ENCODE data around the gene MMD2. TPM values are rescaled to one million over a fixed set of nuclear protein-coding genes. Genes with fewer than 3 reads are reported as not detected.
A peak's percentile ranks its signal among the peaks of the same experiment; 100 is the strongest.
"Not testable (repeated sequence)": the region's sequence is repeated elsewhere in the genome, so short reads cannot be mapped to it uniquely, and the experiment has no call there.

MMD2 gene, protein sequence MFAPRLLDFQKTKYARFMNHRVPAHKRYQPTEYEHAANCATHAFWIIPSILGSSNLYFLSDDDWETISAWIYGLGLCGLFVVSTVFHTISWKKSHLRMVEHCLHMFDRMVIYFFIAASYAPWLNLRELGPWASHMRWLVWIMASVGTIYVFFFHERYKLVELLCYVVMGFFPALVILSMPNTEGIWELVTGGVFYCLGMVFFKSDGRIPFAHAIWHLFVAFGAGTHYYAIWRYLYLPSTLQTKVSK
- total RNA-seq = not detected in 2 replicates

DNA sequence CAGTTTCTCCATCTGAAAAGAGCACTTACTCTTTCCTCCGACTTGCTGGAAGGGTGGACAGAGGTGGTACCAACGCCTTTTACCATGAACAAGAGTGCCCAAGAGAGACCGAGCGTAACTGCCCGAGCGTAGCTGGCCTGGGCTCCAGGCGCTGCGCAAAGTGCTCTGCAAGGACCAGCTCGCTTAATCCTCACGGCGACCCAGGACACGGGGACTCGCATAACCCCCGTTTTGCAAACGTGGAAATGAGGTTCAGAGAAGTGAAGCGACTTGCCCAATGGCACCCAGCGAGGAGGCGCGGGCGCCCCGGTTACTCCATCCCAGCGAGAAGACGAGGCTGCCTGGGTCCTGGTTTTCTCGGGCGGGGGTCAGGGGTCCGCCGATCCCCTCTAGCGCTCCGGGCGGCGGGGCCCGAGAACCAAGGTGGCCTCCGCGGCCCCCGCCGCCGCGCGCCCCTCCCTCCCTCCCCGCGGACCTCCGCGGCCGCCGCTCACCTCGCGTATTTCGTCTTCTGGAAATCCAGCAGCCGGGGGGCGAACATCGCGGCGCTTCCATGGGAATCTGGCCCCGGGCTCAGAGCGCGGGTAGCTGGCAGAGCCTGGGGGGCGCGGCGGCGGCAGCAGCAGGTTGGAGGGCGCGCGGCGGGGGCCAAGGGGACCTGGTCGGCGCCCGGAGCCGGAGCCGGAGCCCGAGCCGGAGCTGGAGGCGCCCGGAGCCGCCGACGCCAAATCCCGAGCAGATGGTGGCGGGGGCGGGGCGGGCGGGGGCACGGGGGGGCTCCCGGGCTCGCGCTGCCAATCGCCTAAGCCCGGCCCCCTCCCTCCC lies at the start of gene MMD2:
Gene MMD2 (minus strand): TSS at position 711 of the 825 bp plus-strand sequence. CDS start 170 bp downstream, at position 541.
- DNase-seq = no peak
- Mint-ChIP-seq H3K9me3 (no peaks in the 10 kb centered on the region), H3K27me3 (peaks cover 19% of the 10 kb centered on the region), H3K4me3 (peak within 1 kb of the TSS; percentile 17), H3K27ac (no peak within 1 kb of the TSS), H3K4me1 (no peaks in the 10 kb centered on the region), H3K36me3 (ENCODE audit: low read depth) (no peaks in the 10 kb centered on the region)
- intact Hi-C loops (cut with micrococcal nuclease) = no loop called here

DNA sequence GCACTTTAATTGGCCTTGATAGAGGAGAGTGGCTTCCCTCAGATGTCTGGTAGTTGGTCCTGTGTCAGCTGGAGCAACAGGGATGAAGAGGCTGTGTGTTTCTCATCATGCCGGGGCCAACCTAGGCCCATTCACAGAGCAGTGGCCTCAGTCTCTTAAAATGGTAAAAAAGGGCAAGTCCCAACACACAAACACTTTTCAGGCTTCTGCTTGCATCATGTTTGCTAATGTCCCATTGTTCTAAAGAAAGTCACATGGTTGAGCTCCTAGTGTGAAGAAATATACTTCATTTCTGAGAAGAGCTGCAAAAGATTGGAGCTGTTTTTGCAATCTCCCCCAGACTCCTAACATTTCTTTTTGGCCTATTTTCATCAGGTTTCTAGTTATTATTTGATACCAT lies 46.1 kb upstream of the MMD2 start:
- Mint-ChIP-seq H3K4me1 (peaks cover 2% of the 10 kb centered on the region), H3K9me3 (peaks cover 16% of the 10 kb centered on the region), H3K27ac (no peak overlapping the region), H3K4me3 (no peak overlapping the region), H3K36me3 (ENCODE audit: low read depth) (peaks cover 41% of the 10 kb centered on the region), H3K27me3 (no peaks in the 10 kb centered on the region)
- no peak for DNase-seq
- intact Hi-C loops (cut with micrococcal nuclease) = no loop called here

DNA sequence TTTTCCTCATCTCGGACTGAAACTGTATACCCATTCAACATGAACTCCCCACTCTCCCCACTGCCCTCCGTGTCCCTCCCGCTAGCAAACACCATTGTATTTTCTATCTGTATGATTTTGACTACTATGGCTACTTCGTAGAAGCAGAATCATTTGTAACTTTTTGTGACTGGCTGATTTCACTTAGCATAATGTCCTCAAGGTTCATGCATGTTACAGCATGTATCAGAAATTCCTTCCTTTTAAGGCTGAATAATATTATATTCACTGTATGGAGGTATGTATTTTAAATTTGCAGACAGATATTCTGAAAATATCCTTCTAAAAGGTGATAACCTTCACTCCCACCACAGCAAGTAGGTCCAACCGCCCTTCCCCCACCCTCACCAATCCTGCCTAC lies 42.9 kb upstream of the MMD2 start:
- no peak overlapping the region for H3K27ac Mint-ChIP-seq
- peaks cover 41% of the 10 kb centered on the region for H3K36me3 Mint-ChIP-seq (ENCODE audit: low read depth)
- no peak for DNase-seq
- intact Hi-C loops (cut with micrococcal nuclease) = no loop called here
- H3K9me3 Mint-ChIP-seq = peaks cover 4% of the 10 kb centered on the region
- H3K4me1 Mint-ChIP-seq = peaks cover 6% of the 10 kb centered on the region
- H3K27me3 Mint-ChIP-seq = no peaks in the 10 kb centered on the region
- no peak overlapping the region for H3K4me3 Mint-ChIP-seq

DNA sequence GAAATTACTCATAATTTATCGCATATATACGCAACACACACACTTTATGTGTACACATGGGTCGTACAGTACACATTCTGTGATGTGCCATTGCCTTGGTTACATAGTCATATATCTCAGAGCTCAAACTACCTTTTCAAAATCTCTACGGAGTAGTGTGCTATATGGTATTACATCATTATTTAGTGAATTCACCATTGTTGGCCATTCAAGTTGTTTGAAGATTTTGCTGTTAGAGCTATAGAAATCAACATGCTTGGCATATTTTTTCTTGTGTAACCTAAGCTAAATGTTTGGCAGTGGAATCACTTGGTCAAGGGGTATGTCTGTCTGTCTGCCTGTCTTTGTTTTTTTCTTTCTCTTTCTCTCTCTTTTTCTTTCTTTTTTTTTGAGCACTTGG lies 42.0 kb upstream of the MMD2 start:
- H3K36me3 Mint-ChIP-seq (ENCODE audit: low read depth) = peaks cover 43% of the 10 kb centered on the region
- H3K27ac Mint-ChIP-seq = no peak overlapping the region
- H3K9me3 Mint-ChIP-seq = peaks cover 4% of the 10 kb centered on the region
- no peak overlapping the region for H3K4me3 Mint-ChIP-seq
- no peak for DNase-seq
- H3K27me3 Mint-ChIP-seq = no peaks in the 10 kb centered on the region
- H3K4me1 Mint-ChIP-seq = peaks cover 6% of the 10 kb centered on the region
- intact Hi-C loops (cut with micrococcal nuclease) = no loop called here

DNA sequence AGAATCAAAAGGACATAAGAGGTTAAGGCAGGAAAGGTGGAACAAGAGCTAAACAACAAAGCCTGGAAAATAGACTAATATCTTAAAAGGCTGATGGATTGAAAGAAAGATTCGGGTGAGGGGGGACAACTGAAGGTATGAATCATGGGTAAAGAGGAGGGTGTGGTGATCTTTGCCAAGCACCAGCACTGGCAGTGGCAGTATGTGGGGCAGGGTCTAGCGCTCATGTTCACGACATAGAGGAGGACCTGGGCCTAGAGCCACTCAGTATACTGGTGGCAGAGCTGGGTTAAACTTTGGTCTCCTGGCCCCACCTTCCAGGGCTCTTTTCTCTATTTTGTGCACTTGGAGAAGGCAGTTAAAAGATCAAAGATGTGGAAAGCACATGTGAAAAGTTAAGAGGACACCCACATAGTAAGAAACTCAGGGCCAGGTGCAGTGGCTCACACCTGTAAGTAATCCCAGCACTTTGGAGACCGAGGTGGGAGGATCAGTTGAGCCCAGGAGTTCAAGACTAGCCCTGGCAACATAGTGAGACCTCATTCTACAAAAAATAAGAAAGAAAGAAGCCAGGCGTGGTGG lies 40.5 kb upstream of the MMD2 start:
- Mint-ChIP-seq H3K36me3 (ENCODE audit: low read depth) (peaks cover 42% of the 10 kb centered on the region), H3K4me3 (no peak overlapping the region), H3K4me1 (peaks cover 9% of the 10 kb centered on the region), H3K27ac (no peak overlapping the region), H3K9me3 (no peaks in the 10 kb centered on the region), H3K27me3 (no peaks in the 10 kb centered on the region)
- DNase-seq = no peak
- intact Hi-C loops (cut with micrococcal nuclease) = no loop called here

DNA sequence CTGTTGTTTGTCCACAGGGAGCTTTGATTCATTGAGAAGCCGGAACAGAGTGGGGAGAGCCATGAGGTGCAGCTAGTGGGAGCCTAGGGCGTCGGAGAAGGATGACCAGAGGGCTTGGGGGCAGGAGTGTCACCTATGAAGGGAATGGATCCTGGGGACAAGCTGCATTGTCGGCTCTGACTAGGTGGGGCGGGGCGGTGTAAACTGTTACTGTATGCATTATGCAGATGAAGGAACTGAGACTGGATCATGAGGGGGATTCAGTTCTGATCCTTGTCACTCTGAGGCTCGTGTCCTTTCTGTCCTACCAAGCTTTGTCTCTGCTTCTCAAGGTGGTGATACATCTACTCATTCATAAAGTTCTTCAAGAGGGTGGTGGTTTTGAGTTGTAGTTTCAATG lies 39.9 kb upstream of the MMD2 start:
- no peaks in the 10 kb centered on the region for H3K27me3 Mint-ChIP-seq
- H3K4me3 Mint-ChIP-seq = no peak overlapping the region
- no peak overlapping the region for H3K27ac Mint-ChIP-seq
- peaks cover 42% of the 10 kb centered on the region for H3K36me3 Mint-ChIP-seq (ENCODE audit: low read depth)
- H3K9me3 Mint-ChIP-seq = no peaks in the 10 kb centered on the region
- DNase-seq = no peak
- intact Hi-C loops (cut with micrococcal nuclease) = no loop called here
- peaks cover 9% of the 10 kb centered on the region for H3K4me1 Mint-ChIP-seq

DNA sequence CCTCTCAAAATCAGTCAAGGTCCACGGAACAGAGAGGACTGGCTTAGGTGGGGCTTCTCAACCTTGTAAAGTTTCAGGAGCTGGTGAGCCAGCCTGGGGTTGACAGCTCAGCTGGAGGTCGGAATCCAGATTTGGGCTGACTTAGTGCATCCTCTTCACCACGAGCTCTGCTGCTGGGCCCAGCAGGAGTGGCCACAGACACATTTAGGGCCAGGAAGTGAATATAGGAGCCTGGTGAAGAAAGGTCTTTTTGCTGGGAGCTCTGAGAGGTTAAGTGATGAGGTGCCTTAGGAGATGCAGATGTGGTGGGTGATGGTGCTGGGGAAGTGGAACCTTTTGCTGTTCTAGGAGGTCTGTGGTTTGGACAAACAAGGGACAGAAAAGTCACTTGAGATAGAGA lies 39.3 kb upstream of the MMD2 start:
- H3K27ac Mint-ChIP-seq = peak overlapping the region; percentile 36
- no peak for DNase-seq
- intact Hi-C loops (cut with micrococcal nuclease) = no loop called here
- H3K4me3 Mint-ChIP-seq = no peak overlapping the region
- H3K36me3 Mint-ChIP-seq (ENCODE audit: low read depth) = peaks cover 41% of the 10 kb centered on the region
- no peaks in the 10 kb centered on the region for H3K27me3 Mint-ChIP-seq
- H3K4me1 Mint-ChIP-seq = peaks cover 9% of the 10 kb centered on the region
- H3K9me3 Mint-ChIP-seq = no peaks in the 10 kb centered on the region

DNA sequence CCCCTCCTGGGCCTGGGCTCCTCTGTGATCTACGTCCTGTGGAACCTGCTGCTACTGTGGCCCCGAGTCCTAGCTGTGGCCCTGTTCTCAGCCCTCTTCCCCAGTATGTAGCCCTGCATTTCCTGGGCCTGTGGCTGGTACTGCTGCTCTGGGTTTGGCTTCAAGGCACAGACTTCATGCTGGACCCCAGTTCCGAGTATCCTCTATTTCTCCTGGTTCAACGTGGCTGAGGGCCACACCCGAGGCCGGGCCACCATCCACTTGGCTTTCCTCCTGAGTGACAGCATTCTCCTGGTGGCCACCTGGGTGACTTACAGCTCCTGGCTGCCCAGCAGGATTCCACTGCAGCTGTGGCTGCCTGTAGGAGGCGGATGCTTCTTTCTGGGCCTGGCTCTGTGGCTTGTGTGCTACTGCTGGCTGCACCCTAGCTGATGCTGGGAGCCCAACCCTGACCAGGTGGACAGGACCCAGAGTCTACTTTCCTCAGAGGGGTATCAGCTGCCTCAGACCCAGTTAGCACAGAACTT lies 37.8 kb upstream of the MMD2 start:
- intact Hi-C loops (cut with micrococcal nuclease) = no loop called here
- no peak overlapping the region for H3K4me3 Mint-ChIP-seq
- no peaks in the 10 kb centered on the region for H3K27me3 Mint-ChIP-seq
- H3K4me1 Mint-ChIP-seq = peaks cover 9% of the 10 kb centered on the region
- no peaks in the 10 kb centered on the region for H3K9me3 Mint-ChIP-seq
- H3K27ac Mint-ChIP-seq = no peak overlapping the region
- H3K36me3 Mint-ChIP-seq (ENCODE audit: low read depth) = peaks cover 45% of the 10 kb centered on the region
- no peak for DNase-seq

DNA sequence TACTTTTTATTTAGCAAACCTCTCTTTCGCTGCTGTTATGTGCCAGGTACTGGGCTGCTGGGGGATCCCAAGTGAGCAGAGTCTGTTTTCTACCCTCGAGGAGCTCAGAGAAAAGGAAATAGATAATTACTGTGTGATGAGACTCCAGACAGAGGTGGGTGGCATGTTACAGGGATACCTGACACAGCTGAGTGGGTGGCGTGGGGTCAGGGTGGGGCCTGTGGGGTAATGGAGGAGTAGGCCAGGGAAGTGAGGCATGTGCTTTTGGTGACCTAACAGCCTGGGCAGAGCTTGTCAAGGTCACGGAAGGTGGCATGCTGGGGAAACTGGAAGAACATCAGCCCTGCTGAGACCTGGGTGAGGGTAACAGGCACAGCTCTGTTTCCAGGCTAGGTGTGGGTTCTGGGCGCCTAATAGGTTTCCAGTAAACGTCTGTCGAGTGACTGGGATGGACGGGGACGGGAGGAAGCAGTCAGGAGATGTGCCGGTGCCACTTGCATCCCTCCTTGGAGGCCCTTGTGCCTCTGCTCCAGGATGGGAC lies 36.5 kb upstream of the MMD2 start:
- H3K27ac Mint-ChIP-seq = no peak overlapping the region
- H3K4me1 Mint-ChIP-seq = peaks cover 7% of the 10 kb centered on the region
- no peaks in the 10 kb centered on the region for H3K27me3 Mint-ChIP-seq
- peaks cover 44% of the 10 kb centered on the region for H3K36me3 Mint-ChIP-seq (ENCODE audit: low read depth)
- intact Hi-C loops (cut with micrococcal nuclease) = no loop called here
- H3K9me3 Mint-ChIP-seq = no peaks in the 10 kb centered on the region
- H3K4me3 Mint-ChIP-seq = no peak overlapping the region
- DNase-seq = no peak

DNA sequence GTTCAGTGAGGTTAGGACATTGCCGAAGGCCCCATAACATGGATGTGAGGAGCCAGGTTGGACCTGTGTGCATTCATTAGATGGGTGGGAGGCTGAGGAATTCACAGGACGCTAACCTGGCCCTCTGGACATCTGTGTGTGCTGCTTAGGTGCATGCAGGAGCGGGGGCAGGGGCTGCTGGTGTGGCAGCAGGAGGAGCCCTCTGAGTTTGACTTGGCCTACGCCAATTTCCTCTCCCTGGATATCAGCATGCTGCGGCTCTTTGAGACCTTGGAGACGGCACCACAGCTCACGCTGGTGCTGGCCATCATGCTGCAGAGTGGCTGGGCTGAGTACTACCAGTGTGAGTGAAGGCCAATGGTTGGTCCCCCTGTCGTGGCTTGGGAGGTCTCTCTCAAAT lies 34.5 kb upstream of the MMD2 start:
- Mint-ChIP-seq H3K4me1 (peaks cover 3% of the 10 kb centered on the region), H3K4me3 (no peak overlapping the region), H3K36me3 (ENCODE audit: low read depth) (peaks cover 39% of the 10 kb centered on the region), H3K27me3 (no peaks in the 10 kb centered on the region), H3K9me3 (no peaks in the 10 kb centered on the region), H3K27ac (no peak overlapping the region)
- no peak for DNase-seq
- intact Hi-C loops (cut with micrococcal nuclease) = no loop called here

DNA sequence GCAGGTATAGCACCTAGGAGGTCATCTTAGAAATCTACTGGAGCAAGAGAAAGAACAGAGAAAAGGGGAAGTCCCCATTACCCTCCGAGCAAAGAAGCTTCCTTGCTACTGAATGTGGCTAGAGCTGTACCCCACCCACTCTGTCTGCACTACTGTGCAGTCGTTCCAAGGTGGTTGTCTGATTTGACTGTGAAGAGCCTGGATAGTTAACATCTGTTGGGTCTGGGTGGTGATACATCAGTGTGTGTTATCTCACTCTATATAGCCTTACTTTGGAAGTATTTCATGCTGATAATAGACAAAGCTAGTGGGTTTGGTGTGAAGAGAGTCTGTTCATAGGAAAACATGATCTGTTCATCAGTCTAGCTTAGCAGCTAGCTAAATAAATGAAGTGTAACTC lies 23.8 kb upstream of the MMD2 start:
- peaks cover 77% of the 10 kb centered on the region for H3K36me3 Mint-ChIP-seq (ENCODE audit: low read depth)
- H3K27ac Mint-ChIP-seq; DNase-seq; intact Hi-C loops (cut with micrococcal nuclease); H3K4me3 Mint-ChIP-seq; H3K27me3 Mint-ChIP-seq; H3K9me3 Mint-ChIP-seq: not testable (repeated sequence)
- H3K4me1 Mint-ChIP-seq = peaks cover 16% of the 10 kb centered on the region

DNA sequence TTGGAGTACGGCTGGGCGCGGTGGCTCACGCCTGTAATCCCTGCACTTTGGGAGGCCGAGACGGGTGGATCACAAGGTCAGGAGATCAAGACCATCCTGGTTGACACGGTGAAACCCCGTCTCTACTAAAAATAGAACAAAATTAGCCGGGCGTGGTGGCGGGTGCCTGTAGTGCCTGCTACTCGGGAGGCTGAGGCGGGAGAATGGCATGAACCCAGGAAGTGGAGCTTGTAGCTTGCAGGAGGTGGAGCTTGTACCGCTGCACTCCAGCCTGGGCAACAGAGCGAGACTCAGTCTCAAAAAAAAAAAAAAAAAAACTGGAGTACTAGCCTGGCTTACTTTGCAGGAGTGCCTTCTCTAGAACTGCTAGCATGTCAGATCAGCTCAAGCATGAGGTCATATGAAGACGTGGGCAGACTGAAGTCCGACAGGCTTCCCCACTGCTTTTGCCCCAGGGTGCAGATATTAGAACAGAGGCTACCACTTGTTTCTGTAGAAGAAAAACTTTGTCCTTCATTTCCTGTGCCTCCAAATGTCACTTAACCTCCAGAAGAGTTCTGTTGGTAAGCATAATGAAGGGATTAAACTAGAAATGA lies 22.4 kb upstream of the MMD2 start:
- intact Hi-C loops (cut with micrococcal nuclease); DNase-seq: not testable (repeated sequence)

DNA sequence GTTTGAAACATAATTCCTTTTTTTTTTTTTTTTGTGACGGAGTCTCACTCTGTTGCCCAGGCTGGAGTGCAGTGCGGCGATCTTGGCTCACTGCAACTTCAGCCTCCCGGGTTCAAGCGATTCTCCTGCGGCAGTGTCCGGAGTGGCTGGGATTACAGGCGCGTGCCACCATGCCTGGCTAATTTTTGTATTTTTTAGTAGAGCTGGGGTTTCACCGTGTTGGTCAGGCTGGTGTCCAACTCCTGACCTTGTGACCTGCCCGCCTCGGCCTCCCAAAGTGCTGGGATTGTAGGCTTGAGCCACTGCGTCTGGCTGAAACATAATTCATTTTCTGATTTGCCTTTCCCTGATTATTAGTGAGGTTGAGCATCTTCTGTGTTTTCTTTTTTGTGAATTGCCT lies 16.6 kb upstream of the MMD2 start:
- peaks cover 12% of the 10 kb centered on the region for H3K4me1 Mint-ChIP-seq
- peaks cover 44% of the 10 kb centered on the region for H3K36me3 Mint-ChIP-seq (ENCODE audit: low read depth)
- H3K9me3 Mint-ChIP-seq, H3K27ac Mint-ChIP-seq, DNase-seq, H3K27me3 Mint-ChIP-seq: not testable (repeated sequence)
- peak overlapping the region; percentile 61 for H3K4me3 Mint-ChIP-seq
- intact Hi-C loops (cut with micrococcal nuclease) = loop anchor here (10.0 kb wide), 1 partner anchor 759 kb away; no protein-coding TSS in a partner anchor

More for the DNA sequence above, 22.4 kb upstream of the MMD2 start:
- not testable (repeated sequence) for H3K27ac Mint-ChIP-seq, H3K4me3 Mint-ChIP-seq, H3K27me3 Mint-ChIP-seq, H3K9me3 Mint-ChIP-seq
- peaks cover 77% of the 10 kb centered on the region for H3K36me3 Mint-ChIP-seq (ENCODE audit: low read depth)
- H3K4me1 Mint-ChIP-seq = peaks cover 16% of the 10 kb centered on the region

All from activated CD4-positive, alpha-beta T cell treated with anti-CD3 and anti-CD28 coated beads, Interleukin-2, amount 10 ng/mL, durations not matched to agents 24 days and 14 days (primary cell).